GM19035 (cell line): ENCODE measurements around the gene DLG2.
A peak's percentile ranks its signal among the peaks of the same experiment; 100 is the strongest.
"Not testable (repeated sequence)": the region's sequence is repeated elsewhere in the genome, so short reads cannot be mapped to it uniquely, and the experiment has no call there.

Source experiments
- ATAC-seq: cut with Tn5 transposase; IDR thresholded peaks from one replicate; pipeline ENCODE4 v1.9.1; 2021; ENCODE audit not compliant: unreplicated experiment

The DLG2 gene

GRCh38 chr11:85247797-85248196 lies 379.3 kb downstream of the DLG2 start:
- no peak for ATAC-seq

DNA sequence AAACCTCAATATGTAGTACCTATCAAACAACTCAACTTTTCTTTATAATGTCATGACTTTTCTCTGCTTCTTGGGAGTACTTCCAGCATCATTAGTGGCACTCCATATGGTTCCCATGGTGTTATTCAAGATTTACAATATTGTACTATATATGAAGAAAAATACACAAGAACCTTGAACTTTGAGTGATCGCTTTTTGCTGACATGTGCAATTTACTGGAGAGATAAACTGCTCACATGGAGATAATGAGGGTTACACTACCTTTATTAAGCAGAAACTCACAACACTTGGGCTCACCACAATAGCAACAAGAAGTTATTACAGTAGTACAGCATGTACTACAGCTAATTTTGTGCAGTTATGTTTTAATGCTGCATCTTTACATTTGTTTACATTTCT lies 388.2 kb downstream of the DLG2 start:
- no peak for ATAC-seq

DNA sequence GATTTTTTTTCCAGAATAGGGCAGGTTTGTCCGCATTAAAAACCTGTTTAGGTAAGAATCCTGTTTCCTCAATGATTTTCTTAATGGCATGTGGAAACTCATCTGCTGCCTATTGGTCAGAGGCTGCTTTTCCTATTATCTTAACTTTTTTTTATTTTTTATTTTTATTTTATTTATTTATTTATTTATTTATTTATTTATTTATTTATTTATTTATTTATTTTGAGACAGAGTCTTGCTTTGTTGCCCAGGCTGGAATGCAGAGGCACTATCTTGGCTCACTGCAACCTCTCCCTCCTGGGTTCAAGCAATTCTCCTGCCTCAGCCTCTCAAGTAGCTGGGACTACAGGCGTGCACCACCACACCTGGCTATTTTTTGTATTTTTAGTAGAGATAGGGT lies 389.1 kb downstream of the DLG2 start:
- ATAC-seq = not testable (repeated sequence)

GRCh38 chr11:85236211-85236610 lies 390.9 kb downstream of the DLG2 start:
- no peak for ATAC-seq

- no peak for ATAC-seq
Measured at GRCh38 chr11:85232559-85232958, 394.6 kb downstream of the DLG2 start.

- no peak for ATAC-seq
Measured at GRCh38 chr11:85231588-85231987, 395.6 kb downstream of the DLG2 start.

- ATAC-seq = not testable (repeated sequence)
Measured at GRCh38 chr11:85229723-85230122, 397.4 kb downstream of the DLG2 start.

- ATAC-seq = no peak
Measured at GRCh38 chr11:85196968-85197367, 430.2 kb downstream of the DLG2 start.

DNA sequence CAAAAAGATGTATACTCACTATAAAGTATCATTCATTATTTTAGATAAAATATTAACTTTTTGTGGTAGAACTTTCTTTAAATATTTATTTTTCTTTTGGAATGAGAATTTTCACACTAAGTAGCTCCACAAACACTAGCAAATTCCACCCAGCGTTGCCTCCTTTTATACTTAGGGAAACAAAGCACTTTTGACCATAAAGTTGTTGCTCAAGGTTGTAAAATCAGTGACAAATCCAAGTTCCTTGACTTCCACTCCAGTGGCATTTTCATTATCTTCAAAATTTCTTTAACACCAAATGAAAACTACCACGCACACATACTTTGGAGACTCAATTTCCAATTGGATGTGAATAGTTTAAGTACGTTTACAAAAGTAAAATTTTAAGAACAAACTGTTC lies 431.2 kb downstream of the DLG2 start:
- ATAC-seq = no peak

- no peak for ATAC-seq
Measured at GRCh38 chr11:85187992-85188391, 439.2 kb downstream of the DLG2 start.

DNA sequence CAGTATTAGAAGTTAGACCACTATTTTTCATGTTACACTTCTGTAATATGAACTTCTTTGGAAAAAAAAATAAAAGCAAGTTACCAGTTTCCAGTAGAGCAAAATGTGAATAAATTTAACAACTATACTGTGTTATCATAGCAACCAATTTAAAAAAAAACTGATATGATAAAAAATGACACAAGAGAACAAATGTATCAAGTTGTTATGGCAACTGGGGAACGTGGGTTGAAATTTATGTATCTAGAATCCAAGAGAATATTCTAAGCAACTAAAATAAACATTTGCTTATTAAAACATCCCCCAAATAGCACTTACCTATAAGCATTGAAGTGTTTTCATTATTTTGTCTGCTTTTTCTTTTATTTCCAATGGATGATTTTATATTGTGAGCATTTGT lies 442.4 kb downstream of the DLG2 start:
- no peak for ATAC-seq

GRCh38 chr11:85182441-85183387 lies 444.4 kb downstream of the DLG2 start:
- ATAC-seq = peak; percentile 86

- ATAC-seq = no peak
Measured at GRCh38 chr11:85180528-85180927, 446.6 kb downstream of the DLG2 start.

- ATAC-seq = no peak
Measured at GRCh38 chr11:85171648-85172257, 455.4 kb downstream of the DLG2 start.

DNA sequence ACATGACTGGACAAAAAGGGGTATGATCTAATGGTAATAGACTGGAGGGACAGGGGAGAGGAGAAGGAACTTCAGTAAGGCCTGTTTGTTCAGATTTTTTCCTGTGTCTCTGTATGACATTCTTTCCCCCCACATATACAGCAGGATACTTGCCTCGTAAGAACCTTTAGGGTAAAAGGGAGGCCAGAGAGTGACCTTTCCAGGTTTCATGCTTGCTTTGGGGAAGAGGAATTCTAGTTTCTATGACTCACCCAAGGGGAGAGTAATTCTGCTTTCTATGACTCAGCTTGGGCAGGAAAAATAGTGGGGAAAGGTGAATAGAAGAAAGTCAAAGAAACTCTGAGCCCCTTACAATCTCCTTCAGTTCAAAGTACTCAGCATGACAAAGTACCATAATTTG lies 457.0 kb downstream of the DLG2 start:
- no peak for ATAC-seq

DNA sequence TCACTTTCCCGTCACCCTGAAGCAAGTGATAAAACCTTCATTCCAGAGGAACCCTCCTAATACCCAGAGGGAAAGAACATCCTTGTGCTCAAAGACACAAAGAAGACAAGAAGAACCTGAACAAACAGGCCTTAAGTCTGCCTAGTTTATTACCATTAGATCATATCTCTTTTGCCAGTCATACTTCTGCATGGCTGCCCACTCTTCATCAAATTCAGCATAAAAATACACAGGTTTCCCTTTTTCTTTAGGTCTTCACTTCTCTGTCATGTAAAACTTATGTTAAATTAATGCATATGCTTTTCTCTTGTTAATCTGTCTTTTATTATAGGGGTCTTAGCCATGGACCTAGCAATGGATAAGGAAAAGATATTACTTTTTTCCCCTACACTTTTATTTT lies 459.7 kb downstream of the DLG2 start:
- ATAC-seq = no peak

GRCh38 chr11:85167038-85167437 lies 460.1 kb downstream of the DLG2 start:
- ATAC-seq = no peak

- ATAC-seq = no peak
Measured at GRCh38 chr11:85165819-85166218, 461.3 kb downstream of the DLG2 start.

DNA sequence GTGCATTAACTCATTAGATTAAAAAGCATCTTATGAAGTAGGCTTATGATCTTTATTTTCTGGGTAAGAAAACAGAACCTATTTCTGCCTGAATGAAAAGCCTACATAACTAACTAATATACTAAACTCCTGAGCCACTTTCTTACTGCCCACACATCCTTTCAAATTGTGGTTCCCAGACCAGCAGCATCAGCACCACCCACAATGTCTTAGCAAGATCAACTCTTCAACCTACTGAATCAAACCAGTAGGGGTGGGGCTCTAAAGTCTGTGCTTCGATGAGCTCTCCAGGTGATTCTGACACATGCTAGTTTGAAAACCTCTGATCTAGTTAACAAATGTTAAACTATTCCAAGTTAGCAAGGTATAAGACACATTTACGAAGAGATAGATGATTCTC lies 462.4 kb downstream of the DLG2 start:
- ATAC-seq = no peak

DNA sequence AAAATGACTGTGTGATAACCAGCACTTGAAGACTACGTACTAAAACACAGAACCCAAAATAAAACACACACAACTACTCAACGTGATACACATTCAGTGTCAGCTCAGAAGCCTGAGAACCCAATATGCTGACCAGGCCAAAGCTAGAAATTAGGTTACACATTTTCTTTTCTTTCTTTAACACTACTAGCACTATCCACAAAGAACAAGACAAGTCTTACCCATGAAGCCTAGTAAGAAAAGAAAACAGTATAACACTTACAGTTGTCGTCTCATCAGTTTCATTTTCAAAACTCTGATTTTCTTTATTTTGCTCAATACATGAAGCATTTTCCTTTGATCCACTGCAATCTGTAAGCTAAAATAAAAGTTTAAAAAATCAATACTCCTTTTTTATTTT lies 472.9 kb downstream of the DLG2 start:
- ATAC-seq = no peak

DNA sequence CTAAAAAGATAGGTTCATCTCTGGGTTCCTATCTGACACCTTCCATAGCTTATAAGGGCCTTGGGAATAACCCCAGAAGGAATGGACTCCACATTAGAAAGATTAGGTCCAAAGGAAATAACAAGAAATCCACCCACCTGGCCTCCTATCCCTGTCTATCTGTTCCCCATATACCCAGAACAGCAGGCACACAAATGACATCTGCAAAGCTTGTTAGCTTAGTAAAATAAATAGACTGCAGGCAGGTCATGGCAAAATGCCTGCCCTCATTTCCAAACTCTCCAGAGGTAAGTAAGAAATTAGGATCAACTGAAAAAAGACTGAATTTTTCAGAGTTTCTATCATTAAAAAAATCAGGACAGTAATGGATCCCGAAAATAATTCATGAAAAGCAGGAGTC lies 489.5 kb downstream of the DLG2 start:
- ATAC-seq = no peak

- no peak for ATAC-seq
Measured at GRCh38 chr11:85133636-85134035, 493.5 kb downstream of the DLG2 start.
